HG03439 (cell line): Measurements from ENCODE around the gene CRISPLD2.
"Not testable (repeated sequence)": the region's sequence is repeated elsewhere in the genome, so short reads cannot be mapped to it uniquely, and the experiment has no call there.

Experiments
- ATAC-seq: cut with Tn5 transposase; IDR thresholded peaks from one replicate; pipeline ENCODE4 v1.9.1; 2021; ENCODE audit warnings: mild to moderate bottlenecking, moderate library complexity; ENCODE audit not compliant: unreplicated experiment

The CRISPLD2 gene

DNA sequence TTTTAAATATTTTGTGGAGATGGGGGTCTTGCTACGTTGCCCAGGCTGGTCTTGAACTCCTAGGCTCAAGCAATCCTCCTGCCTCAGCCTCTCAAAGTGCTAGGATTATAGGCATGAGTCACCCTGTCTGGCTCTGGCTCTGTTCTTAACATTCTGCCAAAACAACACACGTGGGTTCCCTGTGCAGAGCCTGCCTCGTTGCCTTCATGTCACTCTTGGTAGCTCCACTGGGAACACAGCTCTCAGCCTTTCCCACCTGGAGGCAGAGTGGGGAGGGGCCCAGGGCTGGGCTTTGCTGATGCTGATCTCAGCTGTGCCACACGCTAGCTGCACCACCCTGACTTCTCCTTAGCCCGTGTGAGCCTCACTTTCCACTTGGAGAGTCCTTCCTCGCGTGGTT is 19.3 kb downstream of the CRISPLD2 start:
- no peak for ATAC-seq

DNA sequence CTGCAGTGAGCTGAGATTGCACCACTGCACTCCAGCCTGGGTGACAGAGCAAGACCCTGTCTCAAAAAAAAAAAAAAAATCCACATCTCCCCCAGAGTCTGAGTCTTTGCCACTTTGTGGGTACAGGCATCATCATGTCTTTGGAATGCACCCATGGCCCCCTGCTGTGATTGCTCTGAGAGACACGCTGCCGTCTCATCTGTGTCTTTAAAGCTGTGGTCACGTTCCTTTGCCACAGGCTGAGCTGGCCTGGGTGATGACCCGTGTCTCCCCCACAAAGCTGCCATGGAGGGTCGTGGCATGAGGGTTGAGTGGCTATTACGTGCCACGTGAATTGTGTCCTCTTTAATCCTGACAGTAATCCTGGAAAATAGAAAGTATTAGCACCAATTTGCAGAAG is 20.2 kb downstream of the CRISPLD2 start:
- no peak for ATAC-seq

DNA sequence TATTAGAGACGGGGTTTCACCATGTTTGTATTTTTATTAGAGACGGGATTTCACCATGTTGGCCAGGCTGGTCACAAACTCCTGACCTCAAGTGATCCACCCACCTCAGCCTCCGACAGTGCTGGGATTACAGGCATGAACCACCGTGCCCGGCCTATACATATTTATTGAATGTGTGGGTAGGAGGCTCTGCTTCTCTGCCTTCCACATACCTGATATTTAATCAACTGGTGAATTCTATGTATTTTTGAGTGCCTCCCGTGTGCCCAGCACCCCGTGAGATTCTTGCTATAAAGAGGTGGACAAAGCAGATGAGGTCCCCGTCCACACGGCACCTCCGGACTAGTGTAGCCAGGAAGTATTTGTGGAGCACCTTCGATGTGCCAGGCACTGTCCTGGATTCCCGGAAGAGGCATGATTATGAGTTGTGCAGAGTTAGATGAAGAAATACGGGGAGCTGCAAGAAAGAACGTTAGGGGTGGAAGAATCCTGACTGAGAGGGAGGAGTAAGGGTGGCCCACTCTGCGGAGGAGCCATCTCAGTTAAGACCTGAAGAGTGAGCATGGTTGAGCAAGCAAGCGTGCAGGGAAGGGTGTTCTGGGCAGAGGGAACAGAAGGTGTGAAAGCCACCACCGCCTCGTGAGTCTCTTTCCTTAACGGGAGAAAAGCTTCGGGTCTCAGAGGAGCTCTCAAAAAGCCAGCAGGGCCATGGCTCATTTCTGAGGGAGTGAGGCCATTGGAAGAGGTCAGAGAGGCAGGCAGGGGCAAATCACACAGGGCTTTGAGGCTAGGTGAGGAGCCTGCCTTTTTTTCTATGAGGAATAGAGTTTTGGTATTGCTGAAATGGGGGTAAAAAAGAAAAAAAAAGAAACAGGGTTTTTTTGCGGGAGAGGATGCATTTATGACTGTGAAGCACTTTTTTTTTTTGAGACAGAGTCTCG is 21.2 kb downstream of the CRISPLD2 start:
- ATAC-seq: no peak

DNA sequence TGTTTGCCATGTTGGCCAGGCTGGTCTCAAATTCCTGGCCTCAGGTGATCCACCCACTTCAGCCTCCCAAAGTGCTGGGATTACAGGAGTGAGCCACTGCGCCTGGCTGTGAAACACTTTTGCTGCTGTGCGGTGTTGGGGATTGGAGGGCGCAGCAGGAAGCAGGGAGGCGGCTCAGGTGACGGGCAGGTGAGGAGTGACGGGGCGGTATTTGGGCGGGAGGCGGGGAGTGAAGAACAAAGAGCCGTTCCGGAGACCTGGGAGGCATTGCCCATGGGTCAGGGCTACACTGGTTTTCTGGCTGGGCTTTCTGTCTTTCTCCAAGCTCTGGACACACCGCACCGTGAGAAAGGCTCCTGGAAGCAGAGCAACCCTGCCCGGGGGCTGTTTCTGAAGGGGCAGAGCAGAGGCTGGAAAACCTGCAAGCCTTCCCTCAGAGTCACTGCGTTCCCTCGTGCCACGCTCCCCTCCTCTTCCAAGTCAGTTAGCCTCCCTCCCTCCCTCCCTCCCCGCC is 22.1 kb downstream of the CRISPLD2 start:
- no peak for ATAC-seq

DNA sequence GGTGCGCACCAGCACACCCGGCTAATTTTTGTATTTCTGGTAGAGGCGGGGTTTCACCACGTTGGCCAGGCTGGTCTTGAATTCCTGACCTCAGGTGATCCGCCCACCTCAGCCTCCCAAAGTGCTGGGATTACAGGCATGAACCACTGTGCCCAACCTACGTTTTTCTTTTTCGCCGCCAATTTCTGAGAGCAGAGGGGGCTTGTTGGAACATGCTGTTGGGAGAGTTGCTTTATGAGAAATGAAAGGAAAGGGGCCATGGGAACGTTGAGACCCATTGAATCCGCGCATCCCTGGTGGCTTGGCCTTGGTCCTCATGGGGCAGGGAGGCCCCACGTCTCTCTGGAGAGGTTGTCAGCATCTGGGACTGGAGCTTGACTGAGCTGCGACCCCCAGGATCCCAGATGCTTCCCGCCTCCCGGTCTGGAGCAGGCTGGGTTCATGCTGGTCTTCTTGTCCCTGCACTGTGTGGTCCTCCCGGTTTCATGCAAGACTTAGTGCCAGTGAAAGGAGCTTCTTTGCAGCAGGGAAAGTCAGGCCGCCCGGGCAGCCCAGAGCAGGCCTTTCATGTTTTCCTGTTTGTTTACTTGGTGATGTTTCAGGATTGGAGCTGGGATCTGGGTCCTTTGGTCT is 22.8 kb downstream of the CRISPLD2 start:
- ATAC-seq: no peak

DNA sequence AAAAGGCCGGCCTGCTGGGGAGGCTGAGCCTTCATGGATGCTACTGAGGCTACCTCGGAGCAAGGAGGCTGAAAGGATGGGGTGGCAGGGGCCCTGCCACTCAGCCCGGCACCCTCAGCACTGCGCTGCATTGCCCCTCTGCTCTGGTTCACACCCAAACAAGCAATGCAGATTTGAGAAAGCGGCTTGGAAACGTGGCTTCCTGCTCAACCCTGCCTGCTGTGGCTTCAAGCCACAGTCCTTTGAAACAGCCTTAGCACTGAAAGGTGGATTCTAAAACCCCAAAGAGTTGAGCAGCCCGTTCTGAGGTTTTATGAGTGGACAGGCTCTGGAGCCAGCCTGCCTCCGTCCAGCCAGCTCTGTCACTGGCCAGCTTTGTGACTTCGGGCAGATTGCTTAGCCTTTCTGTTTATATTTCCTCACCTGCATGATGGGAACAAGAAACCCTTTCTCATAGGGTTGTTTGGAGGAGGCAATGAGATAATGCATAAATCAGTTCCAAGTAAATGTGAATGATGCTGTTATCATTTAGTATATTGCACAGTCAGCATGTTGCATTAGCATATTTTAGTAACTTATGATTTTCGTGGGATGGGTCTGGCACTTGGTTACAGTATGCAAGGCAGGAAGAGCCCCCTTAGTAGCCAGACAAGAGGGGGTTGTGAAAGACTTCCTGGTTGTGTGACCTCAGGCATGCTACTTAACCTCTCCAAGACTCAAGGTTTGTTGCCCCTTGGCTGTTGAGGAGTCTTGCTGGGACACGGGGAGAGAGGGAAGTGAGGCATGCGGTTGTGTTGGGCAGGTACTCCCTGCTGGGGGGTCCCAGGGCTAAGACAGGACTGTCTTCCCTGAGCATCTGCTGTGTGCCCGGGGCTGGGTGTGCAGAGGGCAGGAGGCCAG is 23.6 kb downstream of the CRISPLD2 start:
- no peak for ATAC-seq

DNA sequence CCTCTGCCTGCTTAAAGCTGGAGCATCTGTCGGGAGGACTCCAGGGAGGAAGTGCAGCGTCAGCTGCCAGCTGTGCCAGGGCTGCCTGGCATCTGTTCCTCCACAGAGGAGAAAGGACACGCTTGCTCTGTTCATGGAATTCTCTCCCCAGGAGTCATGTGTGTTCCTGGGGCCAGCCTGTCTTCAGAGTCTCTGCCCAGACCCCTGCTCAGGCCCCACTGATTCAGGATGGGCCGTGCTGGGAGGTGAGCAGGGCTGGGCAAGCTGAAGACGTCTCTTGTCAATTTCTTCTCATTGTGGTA is 24.2 kb downstream of the CRISPLD2 start:
- no peak for ATAC-seq

DNA sequence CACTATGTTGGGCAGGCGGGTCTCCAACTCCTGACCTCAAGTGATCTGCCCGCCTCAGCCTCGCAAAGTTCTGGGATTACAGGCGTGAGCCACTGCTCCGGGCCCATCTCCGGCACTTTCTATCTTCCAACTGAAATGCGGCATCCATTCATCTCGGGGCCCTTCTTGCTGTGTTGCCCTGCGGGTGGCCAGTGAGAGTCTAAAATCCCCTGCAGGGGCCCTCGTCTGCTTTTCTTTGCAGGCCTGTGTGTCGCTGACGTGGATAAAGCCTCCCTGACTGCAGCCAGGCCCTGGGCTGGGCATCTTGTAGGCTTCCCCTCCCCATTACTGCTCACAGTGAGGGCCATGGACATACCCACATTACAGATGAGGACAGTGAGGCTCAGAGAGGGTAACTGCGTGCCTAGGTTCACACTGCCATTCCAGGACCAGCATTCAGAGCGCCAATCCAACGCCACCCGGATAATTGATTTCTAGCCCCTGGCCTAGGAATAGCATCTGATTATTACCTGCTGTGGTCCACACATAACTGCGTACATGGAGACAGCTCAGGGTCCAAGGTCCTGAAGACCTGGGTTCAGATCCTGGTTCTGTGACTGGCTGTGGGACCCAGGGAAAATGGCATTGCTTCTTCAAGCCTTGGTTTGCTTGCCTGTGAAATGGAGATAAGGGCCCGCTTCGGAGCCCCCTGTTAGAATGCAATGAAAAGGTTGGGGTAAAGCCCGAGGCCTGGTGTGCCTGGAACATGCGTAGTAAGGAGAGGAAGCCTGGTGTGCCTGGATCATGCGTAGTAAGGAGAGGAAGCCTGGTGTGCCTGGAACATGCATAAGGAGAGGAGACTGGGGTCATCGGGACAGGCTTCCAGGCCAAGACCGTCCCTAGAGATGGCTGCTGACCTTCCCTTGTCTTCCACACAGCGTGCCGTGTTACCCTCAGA is 25.0 kb downstream of the CRISPLD2 start:
- no peak for ATAC-seq

DNA sequence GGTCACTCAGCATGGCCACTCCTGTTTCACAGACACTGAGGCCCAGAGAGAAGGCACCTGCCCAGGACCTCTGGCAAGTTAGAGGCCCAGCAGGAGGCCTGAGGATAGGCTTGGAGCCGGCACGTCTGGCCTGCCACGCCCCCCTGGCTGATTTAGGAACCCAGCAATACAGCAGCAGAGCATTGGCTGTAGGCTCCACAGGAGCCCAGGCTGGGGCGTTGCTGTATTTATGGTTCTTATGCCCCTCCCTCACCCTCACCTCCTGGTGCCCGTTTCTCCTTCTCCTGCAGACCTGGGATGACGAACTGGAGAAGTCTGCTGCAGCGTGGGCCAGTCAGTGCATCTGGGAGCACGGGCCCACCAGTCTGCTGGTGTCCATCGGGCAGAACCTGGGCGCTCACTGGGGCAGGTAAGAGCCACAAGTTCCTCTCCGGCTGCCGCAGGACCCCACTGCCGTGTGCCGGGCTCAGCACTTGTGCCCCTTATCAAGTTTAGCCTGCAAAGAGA is 25.8 kb downstream of the CRISPLD2 start:
- ATAC-seq: no peak

DNA sequence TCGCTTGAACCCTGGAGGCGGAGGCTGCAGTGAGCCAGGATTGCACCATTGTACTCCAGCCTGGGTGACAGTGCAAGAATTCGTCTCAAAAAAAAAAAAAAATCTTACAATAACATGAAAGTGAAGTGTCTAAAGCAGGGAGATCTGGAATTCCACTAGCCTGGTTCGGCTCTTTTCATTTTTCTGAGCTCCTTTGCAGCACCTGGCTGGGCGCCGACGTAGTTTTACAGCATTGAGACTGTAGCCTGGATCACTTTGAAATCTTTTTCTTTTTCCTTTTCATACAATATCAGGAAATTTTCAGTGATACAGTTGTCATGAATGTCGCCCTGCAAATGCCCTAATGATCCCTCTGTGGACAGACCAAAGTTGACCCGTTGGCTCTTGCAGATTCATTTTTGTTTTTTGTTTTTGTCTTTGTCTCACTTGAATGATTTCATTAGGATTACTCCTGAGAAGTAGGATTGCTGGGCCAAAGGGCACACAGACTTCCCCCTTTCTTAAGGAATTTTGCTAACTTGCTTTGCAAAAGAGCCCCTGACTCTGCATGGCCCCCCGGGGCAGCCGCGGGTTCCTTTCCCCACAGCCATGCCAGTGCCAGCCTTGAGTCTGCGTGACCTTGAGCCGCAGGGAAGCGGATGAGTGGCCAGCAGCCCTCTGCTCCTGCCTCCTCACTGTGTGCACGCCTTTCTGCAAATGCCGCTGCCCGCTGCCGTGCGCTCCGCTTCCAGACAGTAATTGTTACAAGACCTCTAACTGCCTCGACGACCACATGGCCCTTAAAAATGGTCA is 28.0 kb downstream of the CRISPLD2 start:
- no peak for ATAC-seq

DNA sequence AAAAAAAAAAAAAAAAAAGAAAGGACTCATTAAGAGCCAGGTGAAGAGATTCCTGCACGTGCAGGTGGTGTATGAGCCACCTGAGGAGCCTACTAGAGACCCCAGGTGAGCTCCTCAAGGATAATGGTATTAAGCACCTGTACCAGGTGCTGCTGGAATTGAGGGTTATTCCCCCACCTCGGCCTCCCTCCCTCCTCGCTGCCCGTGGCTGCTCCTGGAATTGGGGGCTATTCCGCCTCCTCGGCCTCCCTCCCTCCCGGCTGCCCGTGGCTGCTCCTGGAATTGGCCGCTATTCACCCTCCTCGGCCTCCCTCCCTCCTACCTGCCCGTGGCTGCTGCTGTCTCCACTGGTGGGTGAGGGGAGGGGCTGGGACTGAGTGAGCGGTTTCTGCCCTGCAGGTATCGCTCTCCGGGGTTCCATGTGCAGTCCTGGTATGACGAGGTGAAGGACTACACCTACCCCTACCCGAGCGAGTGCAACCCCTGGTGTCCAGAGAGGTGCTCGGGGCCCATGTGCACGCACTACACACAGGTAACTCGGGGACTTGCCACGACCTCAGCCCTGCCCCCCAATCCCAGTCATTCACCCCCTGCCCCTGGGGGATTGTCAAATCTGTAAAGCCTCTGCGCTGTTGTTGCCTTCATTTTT is 29.3 kb downstream of the CRISPLD2 start:
- ATAC-seq: no peak

DNA sequence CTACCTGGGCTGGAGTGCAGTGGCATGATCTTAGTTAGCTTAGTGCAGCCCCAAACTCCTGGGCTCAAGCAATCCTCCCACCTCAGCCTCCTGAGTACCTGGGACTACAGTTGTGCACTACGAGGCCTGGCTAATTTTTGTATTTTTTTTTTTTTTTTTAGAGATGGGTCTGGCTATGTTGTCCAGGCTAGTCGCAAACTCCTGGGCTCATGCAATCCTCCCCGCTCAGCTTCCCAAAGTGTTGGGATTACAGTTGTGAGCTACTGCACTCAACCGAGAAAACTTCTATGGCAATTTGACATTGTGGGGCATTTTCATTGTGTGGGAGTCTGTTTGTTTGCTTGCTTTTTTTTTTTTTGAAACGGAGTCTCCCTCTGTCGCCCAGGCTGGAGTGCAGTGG is 30.0 kb downstream of the CRISPLD2 start:
- no peak for ATAC-seq

DNA sequence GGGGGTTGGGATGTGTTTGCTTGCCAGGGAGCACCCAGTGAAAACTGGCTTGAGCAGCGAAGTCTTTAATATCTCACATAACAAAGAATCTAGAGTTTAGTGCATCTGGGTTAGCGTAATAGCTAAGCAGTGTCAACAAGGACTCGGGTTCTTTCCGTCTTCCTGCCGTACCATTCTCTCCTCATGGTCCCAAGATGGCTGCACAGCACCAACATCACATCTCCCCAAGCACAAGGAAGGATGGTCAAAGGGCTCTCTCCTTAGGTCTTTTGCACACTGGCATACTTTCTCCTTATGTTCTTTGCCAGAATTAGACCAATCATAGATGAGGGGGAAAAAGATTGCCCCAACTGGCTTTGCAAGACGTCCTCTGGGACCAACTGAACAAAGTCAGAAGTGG is 30.9 kb downstream of the CRISPLD2 start:
- ATAC-seq: no peak

DNA sequence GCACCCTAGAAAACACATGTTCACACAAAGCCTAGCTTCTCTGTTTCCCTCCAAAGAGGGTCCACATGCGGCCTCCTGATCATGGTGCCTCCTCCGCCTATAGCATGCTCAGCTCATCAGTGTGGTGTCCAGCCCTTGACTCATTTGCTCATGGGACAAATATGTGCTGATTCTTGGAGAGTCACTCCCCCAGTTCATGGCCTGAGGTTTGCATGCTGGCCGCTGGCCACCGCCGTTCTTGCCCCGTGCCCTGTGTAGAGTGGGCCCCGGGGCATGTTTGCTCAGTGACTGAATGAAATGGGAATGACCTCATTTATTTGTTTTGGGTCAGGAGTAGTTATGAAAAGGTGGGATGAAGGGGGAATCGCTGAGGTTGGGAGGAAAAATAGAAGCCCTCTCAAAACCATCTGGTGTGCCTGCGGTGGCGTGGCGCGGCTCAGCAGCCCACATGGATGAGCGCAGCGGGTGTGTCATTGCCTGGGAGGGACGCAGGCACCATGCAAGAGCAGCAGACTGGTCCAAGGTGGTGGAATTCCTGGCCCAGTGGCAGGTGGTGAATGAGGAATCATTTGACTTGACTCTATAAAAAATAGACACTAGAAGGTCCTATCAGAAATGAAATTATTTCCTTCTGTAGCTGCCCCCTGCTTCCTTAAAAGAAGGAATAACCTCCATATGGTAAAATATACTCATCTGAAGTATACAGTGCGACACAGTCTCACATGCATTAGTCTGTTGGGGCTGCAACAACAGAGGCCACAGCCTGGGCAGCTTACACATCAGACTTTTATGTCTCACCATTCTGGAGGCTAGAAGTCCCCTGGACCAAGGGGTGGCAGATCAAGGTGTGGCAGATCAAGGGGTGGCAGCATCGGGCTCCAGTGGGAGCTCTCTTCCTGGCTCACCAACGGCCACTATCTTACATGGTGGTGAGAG is 31.7 kb downstream of the CRISPLD2 start:
- ATAC-seq: no peak

DNA sequence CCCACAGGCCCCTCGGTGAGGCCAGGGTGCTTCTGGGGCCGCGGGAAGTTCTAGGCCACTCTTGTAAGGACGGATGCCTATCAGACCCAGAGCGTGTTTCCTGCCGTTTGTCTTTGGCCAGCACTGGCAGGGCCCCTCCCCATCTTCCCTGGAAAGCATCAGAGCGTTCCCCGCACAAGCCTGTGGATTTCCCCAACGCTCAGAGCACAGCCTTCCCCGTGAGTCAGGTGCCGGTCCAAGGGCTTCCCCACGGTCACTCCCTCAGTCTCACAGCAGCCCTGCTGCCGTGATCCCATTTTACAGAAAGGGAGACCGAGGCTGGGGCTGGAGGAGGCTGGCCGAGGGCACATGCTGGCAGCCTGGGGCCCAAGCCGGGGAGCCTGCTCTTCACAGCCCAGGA is 33.7 kb downstream of the CRISPLD2 start:
- no peak for ATAC-seq

DNA sequence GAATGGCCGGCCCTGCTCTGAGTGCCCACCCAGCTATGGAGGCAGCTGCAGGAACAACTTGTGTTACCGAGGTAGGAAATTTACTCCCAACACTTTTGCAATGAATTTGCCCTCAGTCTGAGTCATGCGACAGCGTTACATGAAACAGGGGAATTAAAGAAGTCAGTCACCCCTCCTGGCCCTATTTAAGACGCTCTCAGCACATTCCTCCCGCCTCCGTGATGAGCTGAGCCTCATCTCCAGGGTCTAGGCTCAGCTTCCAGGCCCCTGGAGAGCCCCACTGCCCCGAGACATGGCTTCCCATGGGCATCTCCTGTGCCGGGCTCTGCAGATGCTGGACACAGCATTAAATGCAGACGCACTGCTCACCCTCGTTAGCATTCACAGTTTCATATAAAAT is 35.0 kb downstream of the CRISPLD2 start:
- no peak for ATAC-seq

DNA sequence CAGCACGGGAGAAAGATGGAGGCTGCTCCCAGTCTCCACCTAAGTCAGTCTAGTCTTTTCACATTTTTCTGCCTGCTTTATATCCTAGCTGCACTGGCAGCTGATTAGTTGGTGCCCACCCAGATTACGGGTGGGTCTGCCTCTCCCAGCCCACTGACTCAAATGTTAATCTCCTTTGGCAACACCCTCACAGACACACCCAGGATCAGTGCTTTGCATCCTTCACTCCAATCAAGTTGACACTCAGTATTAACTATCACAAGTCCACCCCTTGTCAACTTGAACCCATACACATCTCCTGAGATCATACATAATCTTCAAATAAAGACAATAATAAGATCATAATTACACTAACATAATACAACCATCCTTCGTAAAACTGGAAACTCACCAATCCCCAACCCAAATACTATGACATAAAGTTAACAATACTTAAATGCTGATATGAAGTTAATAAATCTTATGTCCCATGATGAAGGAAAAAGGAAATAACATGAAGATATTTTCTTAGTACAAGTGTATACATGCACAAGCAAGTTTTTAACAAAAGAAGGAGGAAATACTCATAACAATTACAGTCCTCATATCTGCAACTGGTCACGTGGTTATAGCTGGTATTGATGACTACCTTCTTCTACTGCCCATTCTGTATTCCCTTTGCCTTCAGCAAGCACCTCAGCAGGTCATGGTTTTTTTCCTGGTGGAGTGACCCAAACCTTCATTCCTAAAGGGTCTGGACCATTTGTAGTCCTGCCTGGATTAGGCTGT is 35.8 kb downstream of the CRISPLD2 start:
- not testable (repeated sequence) for ATAC-seq
